Frontal cortex (tissue), 4 donors: Measurements from ENCODE around the gene PPP2R5B. TPM values are rescaled to one million over a fixed set of nuclear protein-coding genes. Genes with fewer than 3 reads are reported as not detected.

Experiments
- DNase-seq, 2 donors: peaks; one replicate each; pipeline ENCODE4 v3.0.0; 2012; ENCODE audit warnings: low spot score in 2 of 2
- FAIRE-seq: peaks from 2 replicates; lab custom pipeline; 2012; peaks lifted over from hg19 to GRCh38; lab: Jason Lieb, UNC
- total RNA-seq: library from RNA; depleted of rRNA; stranded (reverse); fragments of >200 nt; gene quantifications from one replicate; pipeline ENCODE4 v1.2.3, GENCODE V29; 2014
- donor health status: control.
- donor health status: control.
- donor health status: control.

PPP2R5B gene
- total RNA-seq, 1 donor from 2014 or later: 27.3 TPM

- no peak for DNase-seq
- FAIRE-seq: no peak
Measured at GRCh38 chr11:64905516-64906313, 18.8 kb upstream of the PPP2R5B start.

- FAIRE-seq: no peak
- DNase-seq: no peak
Measured at GRCh38 chr11:64906314-64906635, 18.2 kb upstream of the PPP2R5B start.

GRCh38 chr11:64908766-64909165 is 15.7 kb upstream of the PPP2R5B start:
- FAIRE-seq (no peak), DNase-seq (no peak)

GRCh38 chr11:64909653-64910343 is 14.7 kb upstream of the PPP2R5B start:
- FAIRE-seq (no peak), DNase-seq (no peak)

- no peak for FAIRE-seq
Measured at GRCh38 chr11:64910451-64911093, 13.9 kb upstream of the PPP2R5B start.

GRCh38 chr11:64911142-64911541 is 13.3 kb upstream of the PPP2R5B start:
- FAIRE-seq (no peak), DNase-seq (no peak)

More at GRCh38 chr11:64910451-64911093, 13.9 kb upstream of the PPP2R5B start:
- DNase-seq: no peak

GRCh38 chr11:64911689-64912088 is 12.8 kb upstream of the PPP2R5B start:
- DNase-seq: no peak
- no peak for FAIRE-seq

- DNase-seq (no peak), FAIRE-seq (no peak)
Measured at GRCh38 chr11:64913171-64913727, 11.2 kb upstream of the PPP2R5B start.

GRCh38 chr11:64914123-64914522 is 10.4 kb upstream of the PPP2R5B start:
- no peak for DNase-seq
- no peak for FAIRE-seq

- FAIRE-seq: no peak
- DNase-seq: no peak
Measured at GRCh38 chr11:64915376-64915887, 9.1 kb upstream of the PPP2R5B start.

- FAIRE-seq: no peak
- peak in 1 of 2 donors; percentile 51 for DNase-seq
Measured at GRCh38 chr11:64916040-64916774, 8.3 kb upstream of the PPP2R5B start.

- peak; percentile 97 for FAIRE-seq
- DNase-seq: peak; percentile 98 to 99
Measured at GRCh38 chr11:64916775-64917662, 7.5 kb upstream of the PPP2R5B start, which contains the start of gene ATG2A. TSS of gene ATG2A (minus strand) at chr11:64917209. CDS start at chr11:64917135, 74 bp downstream.

GRCh38 chr11:64917663-64917995 is 6.9 kb upstream of the PPP2R5B start:
- no peak for DNase-seq
- no peak for FAIRE-seq

- no peak for DNase-seq
- no peak for FAIRE-seq
Measured at GRCh38 chr11:64918017-64918416, 6.5 kb upstream of the PPP2R5B start.

GRCh38 chr11:64919627-64920026 is 4.9 kb upstream of the PPP2R5B start:
- FAIRE-seq (no peak), DNase-seq (no peak)

GRCh38 chr11:64920124-64920523 is 4.4 kb upstream of the PPP2R5B start:
- DNase-seq: no peak
- no peak for FAIRE-seq

- DNase-seq (no peak), FAIRE-seq (no peak)
Measured at GRCh38 chr11:64921384-64921783, 3.1 kb upstream of the PPP2R5B start.

GRCh38 chr11:64923151-64923661 is 1.3 kb upstream of the PPP2R5B start:
- no peak for DNase-seq
- no peak for FAIRE-seq

- FAIRE-seq: no peak
Measured at GRCh38 chr11:64924910-64925284, 408 bp downstream of the PPP2R5B start.

More at GRCh38 chr11:64924910-64925284, 408 bp downstream of the PPP2R5B start:
- DNase-seq: peak; percentile 47 to 64
